Jurkat, Clone E6-1 (cell line): ENCODE data around the gene IL19.
"Not testable (repeated sequence)": the region's sequence is repeated elsewhere in the genome, so short reads cannot be mapped to it uniquely, and the experiment has no call there.

Source experiments
- DNase-seq: peaks from one replicate; pipeline ENCODE4 v3.0.0-alpha.2; 2011; ENCODE audit warnings: low read depth, low spot score
- H3K4me3 ChIP-seq: 2 replicates; pipeline ENCODE4 v1.5.1; 2011; ENCODE audit warnings: mild to moderate bottlenecking, low read length, control low read depth, moderate library complexity

Gene IL19

DNA sequence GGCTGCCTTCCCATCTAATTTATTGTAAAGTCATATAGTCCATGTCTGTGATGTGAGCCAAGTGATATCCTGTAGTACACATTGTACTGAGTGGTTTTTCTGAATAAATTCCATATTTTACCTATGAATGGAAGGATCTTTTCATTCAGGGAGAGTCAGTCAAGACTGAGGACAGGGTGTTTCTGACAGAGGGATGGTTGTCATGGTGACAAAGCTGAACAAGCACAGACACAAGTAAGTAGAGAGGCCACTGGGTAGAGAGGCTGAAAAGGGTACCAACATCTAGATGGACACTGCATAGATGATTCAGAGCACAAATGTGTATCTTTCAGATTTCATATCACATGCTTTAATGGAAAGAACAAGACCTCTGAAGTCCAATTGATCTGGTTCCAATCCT is 72.3 kb downstream of the IL19 start:
- no peak for DNase-seq
- H3K4me3 ChIP-seq, result no peak overlapping the region

- no peak for DNase-seq
These were observed 73.1 kb downstream of the IL19 start for GRCh38 chr1:206843626-206844025.

GRCh38 chr1:206846487-206846886 is 75.9 kb downstream of the IL19 start:
- H3K4me3 ChIP-seq, result no peak overlapping the region
- DNase-seq, result no peak

More at GRCh38 chr1:206843626-206844025, 73.1 kb downstream of the IL19 start:
- no peak overlapping the region for H3K4me3 ChIP-seq

DNA sequence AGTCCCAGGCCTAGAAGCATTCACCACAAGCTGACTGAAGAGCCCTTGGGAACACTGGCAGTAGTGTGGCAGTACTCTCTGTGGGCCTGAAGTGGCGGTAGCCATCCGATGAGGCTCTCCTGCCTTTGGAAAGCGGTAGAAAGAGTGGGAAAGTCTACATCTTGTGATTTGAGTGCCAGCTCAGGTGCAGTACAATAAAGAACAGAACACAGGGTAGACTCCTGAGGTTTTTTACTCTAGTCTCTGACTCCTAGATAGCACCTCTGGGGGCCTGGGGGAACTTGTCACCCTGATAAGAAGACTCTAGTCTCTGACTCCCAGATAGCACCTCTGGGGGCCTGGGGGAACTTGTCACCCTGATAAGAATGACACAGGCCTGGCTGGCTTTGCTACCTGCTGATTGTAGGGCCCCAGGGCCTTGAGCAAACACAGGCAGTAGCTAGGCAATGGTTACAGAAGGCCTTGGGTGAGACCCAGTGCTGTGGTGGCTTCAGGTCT is 76.8 kb downstream of the IL19 start:
- no peak for DNase-seq
- no peak overlapping the region for H3K4me3 ChIP-seq

DNA sequence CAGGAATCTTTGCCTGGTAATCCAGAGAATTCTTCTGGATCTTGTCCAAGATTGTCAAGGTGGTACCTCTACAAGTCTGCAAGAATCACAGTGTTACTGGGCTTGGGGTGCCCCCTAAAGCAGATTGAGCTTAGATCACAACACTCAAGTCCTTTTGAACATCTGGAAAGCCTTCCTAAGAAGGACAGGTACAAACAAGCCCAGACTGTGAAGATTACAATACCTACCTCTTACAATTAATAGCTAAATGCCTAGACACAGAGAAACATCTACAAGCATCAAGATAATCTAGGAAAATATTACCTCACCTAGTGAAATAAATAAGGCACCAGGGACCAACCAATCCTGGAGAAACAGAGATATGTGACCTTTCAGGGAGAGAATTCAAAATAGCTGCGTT is 77.4 kb downstream of the IL19 start:
- DNase-seq, result no peak
- H3K4me3 ChIP-seq, result no peak overlapping the region

DNA sequence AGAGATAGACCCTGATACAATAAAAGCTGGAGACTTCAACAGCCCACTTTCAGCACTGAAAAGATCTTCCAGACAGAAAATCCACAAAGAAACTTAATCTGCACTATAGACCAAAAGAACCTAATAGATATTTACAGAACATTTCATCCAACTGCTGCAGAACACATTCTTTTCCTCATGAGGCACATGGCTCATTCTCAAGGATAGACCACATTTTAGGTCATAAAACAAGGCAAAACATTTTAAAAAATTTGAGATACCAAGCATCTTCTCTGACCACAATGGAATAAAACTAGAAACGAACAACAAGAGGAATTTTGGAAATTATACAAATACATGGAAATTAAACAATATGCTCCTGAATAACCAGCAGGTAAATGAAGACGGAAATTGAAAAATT is 79.8 kb downstream of the IL19 start:
- H3K4me3 ChIP-seq, result no peak overlapping the region
- DNase-seq, result no peak

DNA sequence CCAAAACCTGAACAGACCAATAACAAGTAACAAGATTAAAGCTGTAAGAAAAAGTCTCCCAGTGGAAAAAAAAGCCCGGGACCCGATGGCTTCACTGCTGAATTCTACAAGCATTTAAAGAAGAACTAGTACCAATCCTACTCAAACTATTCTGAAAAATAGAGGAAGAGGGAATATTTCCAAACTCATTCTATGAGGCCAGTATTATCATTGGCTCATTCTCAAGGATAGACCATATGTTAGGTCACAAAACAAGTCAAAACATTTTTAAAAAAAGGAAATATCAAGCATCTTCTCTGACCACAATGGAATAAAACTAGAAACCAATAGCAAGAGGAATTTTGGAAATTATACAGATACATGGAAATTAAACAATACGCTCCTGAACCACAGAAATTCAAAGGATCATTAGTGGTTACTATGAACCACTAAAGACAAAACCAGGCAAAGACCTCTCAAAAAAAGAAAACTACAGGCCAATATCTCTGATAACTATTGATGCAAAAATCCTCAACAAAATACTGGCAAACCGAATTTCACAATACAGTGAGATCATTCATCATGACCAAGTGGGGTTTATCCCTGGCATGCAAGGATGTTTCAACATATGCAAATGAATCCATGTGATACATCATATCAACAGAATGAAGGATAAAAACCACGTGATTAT is 80.9 kb downstream of the IL19 start:
- H3K4me3 ChIP-seq, result no peak overlapping the region
- DNase-seq, result no peak

GRCh38 chr1:206852662-206853061 is 82.1 kb downstream of the IL19 start:
- not testable (repeated sequence) for DNase-seq, H3K4me3 ChIP-seq

DNA sequence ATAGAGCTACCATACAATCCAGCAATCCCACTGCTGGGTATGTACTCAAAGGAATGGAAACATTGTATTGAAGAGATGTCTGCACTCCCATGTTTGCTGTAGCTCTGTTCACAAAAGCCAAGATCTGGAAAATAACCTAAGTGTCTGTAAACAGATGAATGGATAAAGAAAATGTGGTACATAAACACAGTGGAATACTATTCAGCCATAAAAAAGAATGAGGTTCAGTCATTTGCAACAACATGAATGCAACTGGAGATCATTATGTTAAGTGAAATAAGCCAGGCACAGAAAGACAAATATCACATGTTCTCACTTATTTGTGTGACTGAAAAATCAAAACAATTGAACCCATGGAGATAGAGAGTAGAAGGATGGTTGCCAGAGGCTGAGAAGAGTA is 83.1 kb downstream of the IL19 start:
- not testable (repeated sequence) for H3K4me3 ChIP-seq, DNase-seq

DNA sequence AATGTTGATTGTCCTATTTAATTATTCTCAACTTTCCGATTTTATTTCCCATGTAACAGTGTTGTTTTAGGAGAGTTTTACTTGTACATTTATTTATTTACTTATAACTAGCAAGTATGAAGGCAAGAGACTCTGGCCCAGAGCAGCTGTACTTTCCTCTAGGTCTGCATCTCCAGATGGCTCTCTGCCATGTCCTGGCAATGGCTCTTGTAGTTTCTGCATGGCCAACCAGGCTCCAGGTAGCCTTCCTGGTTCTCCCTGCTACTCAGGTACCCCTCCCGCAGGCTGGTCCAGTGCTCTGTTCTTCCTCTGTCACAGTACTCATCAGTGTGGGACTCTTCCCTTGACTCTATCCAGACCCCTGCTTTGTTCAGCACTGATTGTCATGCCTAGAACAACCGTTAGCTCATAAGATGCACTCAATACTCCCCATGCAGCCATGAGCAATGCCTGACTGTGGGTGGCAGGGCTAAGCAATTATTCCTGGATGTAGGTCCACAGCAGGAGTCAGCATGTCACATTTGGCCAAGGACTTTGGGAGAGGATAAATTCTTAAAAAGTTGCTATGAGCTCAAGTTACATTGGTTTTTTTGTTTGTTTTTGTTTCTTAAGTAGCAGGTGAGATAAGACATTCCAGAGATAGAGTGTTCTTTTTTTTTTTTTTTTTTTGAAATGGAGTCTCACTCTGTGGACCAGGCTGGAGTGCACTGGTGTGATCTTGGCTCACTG is 84.0 kb downstream of the IL19 start:
- no peak for DNase-seq
- H3K4me3 ChIP-seq, result no peak overlapping the region

GRCh38 chr1:206855859-206856258 is 85.3 kb downstream of the IL19 start:
- no peak overlapping the region for H3K4me3 ChIP-seq
- no peak for DNase-seq

GRCh38 chr1:206856674-206857464 is 86.3 kb downstream of the IL19 start:
- no peak overlapping the region for H3K4me3 ChIP-seq
- peak; percentile 42 for DNase-seq

- peak; percentile 9 for DNase-seq
- H3K4me3 ChIP-seq, result no peak overlapping the region
These were observed 88.5 kb downstream of the IL19 start for GRCh38 chr1:206859082-206859521.

- no peak overlapping the region for H3K4me3 ChIP-seq
- no peak for DNase-seq
These were observed 89.6 kb downstream of the IL19 start for GRCh38 chr1:206860165-206860564.

GRCh38 chr1:206863266-206863665 is 92.7 kb downstream of the IL19 start:
- DNase-seq, result no peak
- H3K4me3 ChIP-seq, result no peak overlapping the region

DNA sequence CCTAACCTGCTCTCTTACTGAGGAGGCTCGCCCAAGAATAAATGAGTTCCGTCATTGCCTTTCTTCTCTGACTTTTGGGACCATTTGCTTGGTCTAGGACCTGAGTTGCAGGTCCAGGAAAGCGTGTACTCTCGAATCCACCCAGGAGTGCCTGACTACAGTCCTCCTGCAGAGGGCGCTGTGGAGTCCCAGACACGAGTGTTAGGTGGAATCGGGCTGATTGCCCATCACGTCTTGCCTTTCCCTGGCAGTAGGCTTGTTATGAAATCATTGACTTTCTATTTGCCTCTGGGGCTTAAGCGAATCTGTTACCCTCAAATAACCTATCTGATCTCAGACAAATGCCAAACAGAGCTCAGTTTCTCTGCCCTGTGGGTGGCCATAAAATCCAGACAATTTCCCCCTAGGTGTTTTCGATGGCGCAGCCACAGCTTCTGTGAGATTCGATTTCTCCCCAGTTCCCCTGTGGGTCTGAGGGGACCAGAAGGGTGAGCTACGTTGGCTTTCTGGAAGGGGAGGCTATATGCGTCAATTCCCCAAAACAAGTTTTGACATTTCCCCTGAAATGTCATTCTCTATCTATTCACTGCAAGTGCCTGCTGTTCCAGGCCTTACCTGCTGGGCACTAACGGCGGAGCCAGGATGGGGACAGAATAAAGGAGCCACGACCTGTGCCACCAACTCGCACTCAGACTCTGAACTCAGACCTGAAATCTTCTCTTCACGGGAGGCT is 94.5 kb downstream of the IL19 start, which contains the start of gene IL20:
TSS of gene IL20 (plus strand) at position 685 of the 733 bp plus-strand sequence. CDS start 230 bp downstream, outside the sequence.
- no peak within 1 kb of the TSS for H3K4me3 ChIP-seq
- peak; percentile 50 for DNase-seq

DNA sequence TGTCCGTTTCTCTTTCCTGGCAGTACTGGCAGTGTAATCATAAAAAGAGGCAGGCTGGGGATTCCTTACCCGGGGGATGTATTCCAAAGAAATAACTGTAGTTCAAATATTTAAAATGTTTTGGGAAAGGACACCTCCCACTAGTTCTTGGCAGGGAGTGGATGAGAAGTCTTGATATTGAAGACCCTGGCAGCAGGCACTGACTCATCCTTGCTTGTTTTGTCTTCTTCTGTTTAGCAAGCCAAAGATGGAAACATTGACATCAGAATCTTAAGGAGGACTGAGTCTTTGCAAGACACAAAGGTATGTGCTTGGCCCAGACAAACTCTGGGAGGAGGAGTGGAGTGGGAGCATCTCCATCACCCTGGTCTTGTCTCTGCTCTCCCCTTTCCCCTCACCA is 95.5 kb downstream of the IL19 start:
- no peak overlapping the region for H3K4me3 ChIP-seq

DNA sequence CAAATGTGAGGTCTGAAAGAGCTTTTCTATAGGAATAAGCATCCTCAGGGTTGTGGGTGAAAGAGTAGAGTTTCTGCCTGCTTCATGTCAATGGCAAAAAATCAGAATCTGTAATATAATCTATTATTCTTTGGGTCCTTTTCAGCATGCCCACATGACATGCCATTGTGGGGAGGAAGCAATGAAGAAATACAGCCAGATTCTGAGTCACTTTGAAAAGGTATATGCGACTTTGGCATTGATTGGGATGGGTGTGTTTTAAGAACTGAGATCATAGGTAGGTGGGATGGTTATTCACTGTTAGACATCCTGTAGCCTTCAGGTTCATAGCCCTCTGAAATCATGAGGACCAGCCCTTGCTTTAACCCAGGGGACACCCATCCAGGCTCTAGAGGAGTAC is 96.7 kb downstream of the IL19 start:
- H3K4me3 ChIP-seq, result no peak overlapping the region
- DNase-seq, result no peak

More for the DNA sequence above, 95.5 kb downstream of the IL19 start:
- no peak for DNase-seq

GRCh38 chr1:206867716-206868115 is 97.1 kb downstream of the IL19 start:
- H3K4me3 ChIP-seq, result no peak overlapping the region
- DNase-seq, result no peak
